Breast epithelium (tissue), 4 donors: ENCODE data around the gene GLT8D2. TPM values are rescaled to one million over a fixed set of nuclear protein-coding genes. Genes with fewer than 3 reads are reported as not detected.
A peak's percentile ranks its signal among the peaks of the same experiment; 100 is the strongest.

ENCODE experiments used
- DNase-seq, 2 donors: peaks; one replicate each; pipeline ENCODE4 v3.0.0-alpha.2; 2019; ENCODE audit warnings: low spot score in 2 of 2
- H3K27ac ChIP-seq, 2 donors: fragments of 200-600 bp; sonication (generic) in 1 of 2; one replicate each; pipeline ENCODE4 v1.5.1; 2016 to 2019; ENCODE audit warnings: mild to moderate bottlenecking in 1 of 2
- H3K27me3 ChIP-seq, 2 donors: fragments of 200-600 bp; sonication (generic) in 1 of 2; one replicate each; pipeline versions ENCODE4 v1.5.1 to v1.6.0; 2017 to 2019; ENCODE audit warnings: control low read depth in 1 of 2, mild to moderate bottlenecking in 1 of 2
- H3K36me3 ChIP-seq: fragments of 200-600 bp; one replicate; pipeline ENCODE4 v1.5.1; 2019
- H3K4me1 ChIP-seq, 2 donors: fragments of 200-600 bp; sonication (generic); one replicate each; pipeline ENCODE4 v1.5.1; 2016 to 2019; ENCODE audit warnings: control low read depth in 1 of 2
- H3K4me3 ChIP-seq, 3 donors: fragments of 200-600 bp; sonication (generic); 1 replicate in 2 of 3; 2 replicates in 1 of 3; pipeline ENCODE4 v1.5.1; 2016 to 2019; ENCODE audit warnings: mild to moderate bottlenecking in 3 of 3, moderate library complexity in 2 of 3
- H3K9me3 ChIP-seq, 2 donors: fragments of 200-600 bp; sonication (generic) in 1 of 2; one replicate each; pipeline ENCODE4 v1.5.1; 2016 to 2019; ENCODE audit warnings: control low read depth in 1 of 2
- POLR2A ChIP-seq: fragments of 450-650 bp; IDR thresholded peaks from one replicate; pipeline ENCODE4 v1.6.1; 2016; ENCODE audit warnings: antibody characterized with exemption, mild to moderate bottlenecking, moderate library complexity
- POLR2AphosphoS5 ChIP-seq, 3 donors: sonication (generic); formaldehyde crosslinking; IDR thresholded peaks; one replicate each; pipeline ENCODE4 v1.6.1; 2017; ENCODE audit warnings: antibody characterized with exemption in 3 of 3
- intact Hi-C: fragments of 100-400 bp; cut with DNase I; formaldehyde crosslinking; loops from one replicate; pipeline ENCODE4 v1.15.1; 2023; ENCODE audit warnings: low total_unique reads
- total RNA-seq, 3 donors: library from RNA; depleted of rRNA; stranded (reverse); fragments of >200 nt; gene quantifications; one replicate each; pipeline ENCODE4 v1.1.0, GENCODE V29; 2016
- TF ChIP-seq, protein P1 (sequence below), 3 donors: fragments of 450-650 bp; IDR thresholded peaks; one replicate each; pipeline ENCODE4 v1.5.1; 2016 to 2017; ENCODE audit warnings: antibody characterized with exemption in 3 of 3, mild to moderate bottlenecking in 3 of 3, moderate library complexity in 3 of 3

GLT8D2 gene
- total RNA-seq, 3 donors from 2014 or later, result 8.6 to 20.8 (median 16.1) TPM

DNA sequence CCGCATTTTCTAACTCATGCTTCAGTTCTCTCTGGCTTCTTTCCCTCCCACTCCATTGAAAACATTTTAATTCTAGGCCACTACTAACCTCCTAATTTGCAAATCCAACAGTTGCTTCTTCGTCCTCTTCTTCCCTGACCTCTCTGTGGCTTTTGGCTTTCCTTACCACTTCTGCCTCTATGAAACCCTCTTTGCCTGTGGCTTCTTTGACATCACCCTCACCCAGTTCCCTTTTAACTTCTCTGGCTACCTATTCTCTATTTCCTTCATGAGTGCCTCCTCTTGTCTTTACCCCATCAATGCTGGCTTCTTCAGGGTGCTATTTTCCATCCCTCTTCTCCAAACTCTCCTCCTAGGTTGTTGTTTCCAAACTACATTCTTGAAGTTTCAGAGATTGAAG is 10.0 kb upstream of the GLT8D2 start:
- TF ChIP-seq, protein P1, sequence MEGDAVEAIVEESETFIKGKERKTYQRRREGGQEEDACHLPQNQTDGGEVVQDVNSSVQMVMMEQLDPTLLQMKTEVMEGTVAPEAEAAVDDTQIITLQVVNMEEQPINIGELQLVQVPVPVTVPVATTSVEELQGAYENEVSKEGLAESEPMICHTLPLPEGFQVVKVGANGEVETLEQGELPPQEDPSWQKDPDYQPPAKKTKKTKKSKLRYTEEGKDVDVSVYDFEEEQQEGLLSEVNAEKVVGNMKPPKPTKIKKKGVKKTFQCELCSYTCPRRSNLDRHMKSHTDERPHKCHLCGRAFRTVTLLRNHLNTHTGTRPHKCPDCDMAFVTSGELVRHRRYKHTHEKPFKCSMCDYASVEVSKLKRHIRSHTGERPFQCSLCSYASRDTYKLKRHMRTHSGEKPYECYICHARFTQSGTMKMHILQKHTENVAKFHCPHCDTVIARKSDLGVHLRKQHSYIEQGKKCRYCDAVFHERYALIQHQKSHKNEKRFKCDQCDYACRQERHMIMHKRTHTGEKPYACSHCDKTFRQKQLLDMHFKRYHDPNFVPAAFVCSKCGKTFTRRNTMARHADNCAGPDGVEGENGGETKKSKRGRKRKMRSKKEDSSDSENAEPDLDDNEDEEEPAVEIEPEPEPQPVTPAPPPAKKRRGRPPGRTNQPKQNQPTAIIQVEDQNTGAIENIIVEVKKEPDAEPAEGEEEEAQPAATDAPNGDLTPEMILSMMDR (IDR thresholded peaks at IDR 0.05), result no peak
- TF ChIP-seq POLR2AphosphoS5 (IDR thresholded peaks at IDR 0.05), result no peak
- no peak for TF ChIP-seq POLR2A
- intact Hi-C loops, result no loop called here
- peak overlapping the region in 1 of 2 donors; percentile 14 for H3K27ac ChIP-seq

DNA sequence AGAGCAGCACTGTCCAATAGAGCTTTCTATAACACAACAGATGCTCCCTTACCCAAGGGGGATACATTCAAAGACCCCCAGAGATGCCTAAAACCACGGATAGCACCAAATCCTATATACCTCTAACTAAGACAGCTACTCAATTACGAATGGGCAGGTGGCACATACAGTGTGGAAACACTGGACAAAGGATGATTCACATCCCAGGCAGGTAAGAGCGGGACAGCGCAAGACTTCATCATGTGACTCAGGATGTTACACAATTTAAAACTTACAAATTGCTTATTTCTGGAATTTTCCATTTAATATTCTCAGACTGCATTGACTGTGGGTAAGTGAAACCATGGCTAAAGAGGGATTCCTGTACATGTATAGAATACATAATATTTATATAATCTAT is 8.8 kb upstream of the GLT8D2 start:
- TF ChIP-seq, protein P1 (IDR thresholded peaks at IDR 0.05), result no peak
- TF ChIP-seq POLR2A (no peak), POLR2AphosphoS5 (IDR thresholded peaks at IDR 0.05) (no peak)
- intact Hi-C loops, result no loop called here

More for the DNA sequence above, 10.0 kb upstream of the GLT8D2 start:
- Histone ChIP-seq H3K4me1 (no peaks in the 10 kb centered on the region), H3K9me3 (no peaks in the 10 kb centered on the region), H3K27me3 (no peaks in the 10 kb centered on the region), H3K36me3 (no peaks in the 10 kb centered on the region), H3K4me3 (no peak overlapping the region)
- no peak for DNase-seq

DNA sequence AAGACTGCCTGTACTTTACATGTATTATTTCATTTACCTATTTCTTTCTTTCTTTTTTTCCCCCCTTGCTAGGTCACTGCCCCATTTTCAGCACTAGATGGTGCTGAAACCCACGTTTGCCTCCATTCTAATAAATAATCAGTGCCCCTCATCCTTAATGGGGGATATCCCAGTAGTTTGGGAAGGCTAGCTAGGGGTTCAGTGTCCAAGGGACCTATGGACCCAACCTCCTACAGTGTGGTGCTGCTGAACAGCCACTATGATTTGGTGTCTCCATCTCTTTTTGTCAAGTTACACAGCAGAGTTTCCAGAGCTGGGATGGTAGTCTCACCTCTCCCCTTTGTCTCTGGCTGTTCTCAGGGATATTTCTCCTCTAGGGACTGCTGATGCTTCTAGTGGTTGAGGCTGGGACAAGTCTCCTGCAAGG is 7.8 kb upstream of the GLT8D2 start:
- H3K9me3 ChIP-seq, result no peaks in the 10 kb centered on the region
- H3K27ac ChIP-seq, result no peak overlapping the region
- no peaks in the 10 kb centered on the region for H3K4me1 ChIP-seq
- no peak overlapping the region for H3K4me3 ChIP-seq
- no peak for DNase-seq
- no peaks in the 10 kb centered on the region for H3K36me3 ChIP-seq
- intact Hi-C loops, result no loop called here
- no peaks in the 10 kb centered on the region for H3K27me3 ChIP-seq
- TF ChIP-seq, protein P1 (IDR thresholded peaks at IDR 0.05), result peak in 1 of 3 donors; percentile 16
- TF ChIP-seq POLR2A, result no peak

More for the DNA sequence above, 8.8 kb upstream of the GLT8D2 start:
- H3K9me3 ChIP-seq, result no peaks in the 10 kb centered on the region
- no peak overlapping the region for H3K4me3 ChIP-seq
- no peaks in the 10 kb centered on the region for H3K4me1 ChIP-seq
- no peaks in the 10 kb centered on the region for H3K36me3 ChIP-seq
- H3K27me3 ChIP-seq, result no peaks in the 10 kb centered on the region
- no peak overlapping the region for H3K27ac ChIP-seq
- no peak for DNase-seq

DNA sequence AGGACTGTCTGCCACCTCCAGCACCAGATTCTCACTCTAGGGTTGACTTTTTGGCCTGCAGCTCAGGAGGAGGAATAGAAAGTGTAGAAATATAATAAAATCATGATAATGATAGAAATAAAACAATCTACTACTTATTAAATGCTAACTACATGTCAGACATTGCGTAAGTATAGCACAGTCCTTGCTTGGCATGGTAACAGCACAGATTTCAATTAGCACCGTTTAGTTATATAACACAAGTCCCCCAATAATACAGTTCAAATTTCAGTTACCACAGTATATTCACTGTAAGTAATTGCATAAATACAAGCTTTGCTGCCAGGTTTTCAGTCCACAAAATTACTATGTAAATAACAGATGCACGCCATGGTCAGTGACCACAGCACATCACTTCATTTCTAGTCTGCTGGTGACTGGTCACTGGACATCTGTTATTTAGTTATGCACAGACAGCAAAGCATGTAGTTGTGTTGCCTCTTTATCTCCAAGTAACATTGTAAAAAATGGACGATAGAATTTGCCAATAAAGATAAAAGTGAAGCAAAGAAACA is 6.5 kb upstream of the GLT8D2 start:
- Histone ChIP-seq H3K9me3 (no peaks in the 10 kb centered on the region), H3K27ac (peak overlapping the region; percentile 66 to 75), H3K4me3 (no peak overlapping the region), H3K27me3 (no peaks in the 10 kb centered on the region), H3K4me1 (no peaks in the 10 kb centered on the region), H3K36me3 (no peaks in the 10 kb centered on the region)
- TF ChIP-seq POLR2A, result no peak
- TF ChIP-seq, protein P1 (IDR thresholded peaks at IDR 0.05), result no peak
- no peak for TF ChIP-seq POLR2AphosphoS5 (IDR thresholded peaks at IDR 0.05)
- intact Hi-C loops, result no loop called here
- DNase-seq, result no peak

DNA sequence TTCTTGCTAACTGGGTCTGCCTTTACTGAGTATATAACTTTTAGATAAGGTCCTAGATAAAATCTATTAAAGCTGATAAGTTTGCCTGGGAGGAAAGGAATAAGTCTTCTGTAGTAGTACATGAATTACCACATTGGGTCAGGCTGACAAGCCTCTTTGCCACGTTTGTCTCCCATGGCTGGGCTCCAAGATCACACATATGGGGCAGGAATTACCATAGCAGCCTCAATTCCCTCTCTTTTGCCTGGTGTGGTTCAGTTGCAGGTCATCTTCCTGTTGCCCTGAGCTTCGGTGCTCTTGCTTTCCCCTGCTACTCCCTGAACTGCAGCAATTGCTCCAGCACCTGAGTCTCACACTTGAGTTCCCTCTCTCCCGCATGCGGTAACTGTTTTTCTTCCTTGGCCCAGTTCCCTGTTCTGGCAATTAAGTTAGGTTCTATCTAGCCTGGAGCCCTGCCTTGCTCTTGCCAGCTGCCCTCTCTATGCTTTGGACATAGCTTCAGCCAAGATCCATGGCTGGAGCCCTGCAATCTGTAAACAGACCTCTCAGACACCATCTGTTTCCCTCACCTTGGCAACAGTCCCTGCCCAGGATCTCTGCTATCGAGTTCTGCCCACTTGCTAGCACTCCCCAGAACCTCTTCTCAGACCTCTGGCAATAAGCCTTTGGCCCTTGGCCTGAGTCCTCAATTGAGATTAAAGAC is 5.8 kb upstream of the GLT8D2 start:
- intact Hi-C loops, result no loop called here
- Histone ChIP-seq H3K9me3 (no peaks in the 10 kb centered on the region), H3K4me1 (no peaks in the 10 kb centered on the region), H3K27me3 (no peaks in the 10 kb centered on the region), H3K27ac (peak overlapping the region; percentile 66 to 75), H3K4me3 (no peak overlapping the region), H3K36me3 (no peaks in the 10 kb centered on the region)
- peak in 1 of 2 donors; percentile 70 for DNase-seq
- TF ChIP-seq POLR2A (no peak), POLR2AphosphoS5 (IDR thresholded peaks at IDR 0.05) (no peak)
- TF ChIP-seq, protein P1 (IDR thresholded peaks at IDR 0.05), result no peak
